Lung (tissue), 12 donors: ENCODE data around the gene CDC42SE1. TPM values are rescaled to one million over a fixed set of nuclear protein-coding genes. Genes with fewer than 3 reads are reported as not detected.
A peak's percentile ranks its signal among the peaks of the same experiment; 100 is the strongest.

Experiments
- ATAC-seq: fragments of 200-7000 bp; cut with Tn5 transposase; one replicate; pipeline ENCODE4 v1.9.1; 2020; ENCODE audit warnings: moderate number of reproducible peaks; ENCODE audit not compliant: insufficient read depth, low FRiP score
- DNase-seq, 3 donors: peaks; one replicate each; pipeline ENCODE4 v3.0.0-alpha.2; 2013 to 2017
- H3K27ac ChIP-seq, 2 donors: one replicate each; pipeline ENCODE4 v1.5.1; 2013; ENCODE audit warnings: mild to moderate bottlenecking in 2 of 2, moderate library complexity in 2 of 2, control low read depth in 1 of 2, inconsistent platforms in 1 of 2, low read depth in 1 of 2, low read length in 1 of 2
- H3K27me3 ChIP-seq, 3 donors: one replicate each; pipeline ENCODE4 v1.5.1; 2013; ENCODE audit warnings: low read length in 2 of 3; ENCODE audit not compliant: control insufficient read depth in 3 of 3, insufficient read depth in 3 of 3
- H3K36me3 ChIP-seq, 4 donors: one replicate each; pipeline ENCODE4 v1.5.1; 2013; ENCODE audit warnings: low read length in 4 of 4, mild to moderate bottlenecking in 1 of 4, moderate library complexity in 1 of 4; ENCODE audit not compliant: control insufficient read depth in 4 of 4, insufficient read depth in 4 of 4
- H3K4me1 ChIP-seq, 5 donors: one replicate each; pipeline ENCODE4 v1.5.1; 2013; ENCODE audit warnings: low read length in 5 of 5, mild to moderate bottlenecking in 2 of 5, moderate library complexity in 1 of 5; ENCODE audit not compliant: control insufficient read depth in 5 of 5, insufficient read depth in 5 of 5
- H3K4me3 ChIP-seq: one replicate; pipeline ENCODE4 v1.5.1; 2013; ENCODE audit warnings: mild to moderate bottlenecking, control low read depth, moderate library complexity
- H3K9ac ChIP-seq, 2 donors: one replicate each; pipeline ENCODE4 v1.5.1; 2013; ENCODE audit warnings: low read length in 2 of 2, control low read depth in 1 of 2; ENCODE audit not compliant: insufficient read depth in 1 of 2
- H3K9me3 ChIP-seq, 4 donors: one replicate each; pipeline ENCODE4 v1.5.1; 2013; ENCODE audit warnings: low read length in 3 of 4, mild to moderate bottlenecking in 1 of 4, moderate library complexity in 1 of 4; ENCODE audit not compliant: control insufficient read depth in 4 of 4, insufficient read depth in 3 of 4
- WGBS, 2 donors: extraction: QIAGEN DNeasy Blood & Tissue Kit; methylation state at CpG; one replicate each; pipeline ENCODE4 v1.1.7; 2013; 5-methylcytosine and 5-hydroxymethylcytosine counted together
- polyA plus RNA-seq, 2 donors: library from polyadenylated mRNA; stranded (reverse); fragments of 200-250 nt; gene quantifications; one replicate each; pipeline ENCODE4 v1.2.1, GENCODE V29; 2013
- total RNA-seq, 2 donors: library from RNA; depleted of rRNA in 1 of 2; stranded (reverse); fragments of >200 nt in 1 of 2; gene quantifications; one replicate each; pipeline ENCODE4 v1.2.1, GENCODE V29; 2014 to 2021
- TF ChIP-seq, protein P1 (sequence below): IDR thresholded peaks from 2 replicates; pipeline ENCODE4 v1.5.1; 2012; ENCODE audit warnings: mild to moderate bottlenecking; ENCODE audit errors: control extremely low read depth, extremely low read depth
- donor health status: control.
- donor health status: control.
- donor health status: Bipolar disorder and iron deficiency.
- donor health status: healthy.
- donor health status: DM: yes; HTN: yes; CAD: no.

Gene CDC42SE1
- total and polyA plus RNA-seq, 4 donors = 38.4 to 147 (median 95.5) TPM

DNA sequence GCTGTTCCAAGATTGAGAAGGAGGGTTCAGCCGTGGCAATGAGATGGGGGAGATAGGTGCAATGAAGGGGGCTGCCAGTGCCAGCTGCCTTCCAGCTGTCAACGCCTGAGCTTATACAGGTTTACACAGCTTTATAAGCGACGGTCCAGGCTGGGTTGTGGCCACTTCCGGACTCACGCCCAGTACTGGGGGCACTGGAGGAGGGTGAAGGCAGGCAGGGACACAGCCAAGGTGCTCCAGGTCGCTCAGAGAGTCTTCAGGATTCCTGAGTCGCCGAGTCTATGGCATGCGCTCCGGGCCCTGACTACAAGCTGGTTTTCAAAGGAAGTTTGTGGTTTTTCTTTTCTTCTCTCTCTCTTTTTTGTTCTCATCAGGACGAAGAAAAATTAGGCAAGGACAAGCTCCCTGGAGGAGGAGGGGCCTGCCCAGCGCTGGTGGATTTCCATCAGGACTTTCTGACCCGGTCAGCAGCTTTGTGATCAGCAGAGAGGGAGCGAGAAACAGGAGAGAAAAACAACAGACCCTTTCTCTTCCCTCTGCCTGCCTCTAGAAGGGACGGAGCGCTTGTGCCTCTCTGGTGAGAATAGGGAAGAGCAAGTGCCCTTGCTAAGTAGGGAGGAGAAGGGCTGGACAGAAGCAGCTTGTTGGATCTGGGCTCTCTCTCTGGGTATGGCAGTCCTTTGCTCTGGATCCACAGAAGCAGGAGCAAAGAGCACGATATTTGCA is 52.9 kb downstream of the CDC42SE1 start, which contains the start of gene MINDY1:
Gene MINDY1 (minus strand): TSS at position 576 of the 726 bp plus-strand sequence. CDS start 4,285 bp downstream, outside the sequence.
- DNase-seq = peak; percentile 84 to 95 (median 92)
- ATAC-seq = peak; percentile 57
- Histone ChIP-seq H3K4me1 (peaks cover 9 to 54% (median 18%) of the 10 kb centered on the region in 5 donors), H3K36me3 (peaks cover 0 to 11% (median 2%) of the 10 kb centered on the region in 4 donors), H3K27me3 (no peaks in the 10 kb centered on the region), H3K9me3 (no peaks in the 10 kb centered on the region), H3K9ac (peak within 1 kb of the TSS; percentile 90), H3K4me3 (peak within 1 kb of the TSS; percentile 53), H3K27ac (peak within 1 kb of the TSS; percentile 92)
- WGBS, 2 donors = 2% methylated on average over 18 of the region's 18 CpGs
- TF ChIP-seq, protein P1, sequence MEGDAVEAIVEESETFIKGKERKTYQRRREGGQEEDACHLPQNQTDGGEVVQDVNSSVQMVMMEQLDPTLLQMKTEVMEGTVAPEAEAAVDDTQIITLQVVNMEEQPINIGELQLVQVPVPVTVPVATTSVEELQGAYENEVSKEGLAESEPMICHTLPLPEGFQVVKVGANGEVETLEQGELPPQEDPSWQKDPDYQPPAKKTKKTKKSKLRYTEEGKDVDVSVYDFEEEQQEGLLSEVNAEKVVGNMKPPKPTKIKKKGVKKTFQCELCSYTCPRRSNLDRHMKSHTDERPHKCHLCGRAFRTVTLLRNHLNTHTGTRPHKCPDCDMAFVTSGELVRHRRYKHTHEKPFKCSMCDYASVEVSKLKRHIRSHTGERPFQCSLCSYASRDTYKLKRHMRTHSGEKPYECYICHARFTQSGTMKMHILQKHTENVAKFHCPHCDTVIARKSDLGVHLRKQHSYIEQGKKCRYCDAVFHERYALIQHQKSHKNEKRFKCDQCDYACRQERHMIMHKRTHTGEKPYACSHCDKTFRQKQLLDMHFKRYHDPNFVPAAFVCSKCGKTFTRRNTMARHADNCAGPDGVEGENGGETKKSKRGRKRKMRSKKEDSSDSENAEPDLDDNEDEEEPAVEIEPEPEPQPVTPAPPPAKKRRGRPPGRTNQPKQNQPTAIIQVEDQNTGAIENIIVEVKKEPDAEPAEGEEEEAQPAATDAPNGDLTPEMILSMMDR = peak; percentile 33

DNA sequence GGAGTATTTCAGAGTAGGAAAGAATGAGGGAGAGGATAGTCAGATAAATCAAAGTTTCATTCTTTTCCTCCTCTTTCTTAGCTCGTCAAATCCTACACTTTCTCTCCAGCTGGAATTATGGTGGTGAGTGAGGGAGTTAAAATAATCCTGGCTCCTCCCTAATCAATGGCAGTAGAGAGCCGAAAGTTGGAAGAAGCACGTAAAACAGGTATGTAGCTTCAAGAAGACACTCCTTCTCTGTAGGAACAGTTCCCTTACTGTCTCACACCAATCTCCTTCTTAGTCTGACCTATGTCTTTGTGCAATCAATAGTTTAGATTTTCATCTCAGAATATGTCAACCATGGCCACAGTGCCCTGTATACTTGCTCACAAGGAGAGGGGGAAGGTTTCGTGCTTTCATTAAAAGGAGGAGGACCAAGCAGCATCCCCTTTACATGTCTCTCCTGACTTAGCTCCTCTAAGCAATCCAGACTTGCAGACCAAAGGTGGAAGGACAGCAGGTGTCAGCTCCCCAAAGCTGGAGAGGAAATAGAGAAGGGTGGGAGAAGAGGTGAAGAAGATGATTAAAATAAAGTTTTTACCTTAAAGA is 53.6 kb downstream of the CDC42SE1 start:
- Histone ChIP-seq H3K4me3 (peak overlapping the region; percentile 53), H3K9me3 (no peaks in the 10 kb centered on the region), H3K27me3 (no peaks in the 10 kb centered on the region), H3K4me1 (peaks cover 9 to 49% (median 18%) of the 10 kb centered on the region in 5 donors), H3K36me3 (peaks cover 2 to 14% (median 4%) of the 10 kb centered on the region in 4 donors), H3K9ac (peak overlapping the region; percentile 90), H3K27ac (peak overlapping the region; percentile 92)
- ATAC-seq (no peak), DNase-seq (peak in 1 of 3 donors; percentile 36)
- WGBS, 2 donors = 12 to 40% methylated on average over 4 of the region's 4 CpGs
- TF ChIP-seq, protein P1 = no peak

DNA sequence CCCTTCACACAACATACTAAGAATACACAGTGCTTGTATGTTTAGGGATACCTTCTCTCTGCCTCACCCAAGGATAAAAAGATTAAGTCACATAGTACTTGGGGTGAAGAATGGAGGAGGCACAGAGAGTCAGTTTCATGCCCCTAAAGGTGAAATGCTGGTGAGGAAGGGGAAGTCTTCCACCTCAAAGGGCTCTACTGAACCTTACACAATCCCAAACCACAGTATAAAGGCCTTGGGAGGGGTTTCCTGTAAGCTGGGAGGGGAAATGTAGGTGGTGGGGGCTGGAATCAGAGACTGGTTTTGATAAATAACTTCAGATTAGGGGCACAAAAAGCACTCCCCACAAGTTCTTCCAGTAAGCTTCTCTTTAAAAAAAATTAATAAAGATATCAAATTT is 56.2 kb downstream of the CDC42SE1 start:
- TF ChIP-seq, protein P1 = no peak
- DNase-seq = no peak
- ATAC-seq = no peak
- no peaks in the 10 kb centered on the region for H3K27me3 ChIP-seq
- H3K9ac ChIP-seq = peak overlapping the region in 1 of 2 donors; percentile 65
- H3K27ac ChIP-seq = no peak overlapping the region
- peaks cover 13 to 24% (median 18%) of the 10 kb centered on the region in 4 donors for H3K36me3 ChIP-seq
- no peaks in the 10 kb centered on the region for H3K9me3 ChIP-seq
- no peak overlapping the region for H3K4me3 ChIP-seq
- H3K4me1 ChIP-seq = peaks cover 7 to 37% (median 18%) of the 10 kb centered on the region in 5 donors
